ENCODE data around the gene ANKH.

Gene ANKH

GRCh38 chr5:14659821-14660607, 211.6 kb downstream of the ANKH start:
- DNase-seq = no peak

DNA sequence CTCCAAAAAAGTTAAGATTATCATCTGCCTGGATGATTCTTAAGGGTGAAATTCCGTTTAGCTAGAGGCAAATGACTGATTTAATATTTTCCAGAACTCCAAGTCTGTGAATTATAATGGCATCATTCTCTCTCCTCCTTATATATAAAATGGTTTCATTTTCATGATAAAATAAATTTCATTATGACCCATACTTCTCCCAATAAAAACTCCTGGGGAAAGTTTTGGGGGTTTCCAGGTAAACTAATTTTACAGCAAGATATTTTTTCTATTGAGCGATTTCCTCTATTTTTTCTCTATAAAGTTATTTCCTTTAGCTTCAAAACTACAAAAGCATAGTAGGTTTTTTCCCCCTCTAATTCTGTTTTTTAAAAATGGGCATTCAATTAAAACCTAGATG, 214.7 kb downstream of the ANKH start:
- peak in 2 of 3 donors; percentile 38 to 63 for DNase-seq

GRCh38 chr5:14655146-14655741, 216.3 kb downstream of the ANKH start:
- no peak for DNase-seq
